SK-N-SH treated with all-trans-retinoic acid at 6 μM for 48 hours (cell line): ENCODE measurements around the gene PSRC1.

Source experiments
- ARNTL ChIP-seq: fragments of 450-650 bp; formaldehyde crosslinking; IDR thresholded peaks from 2 replicates; pipeline ENCODE4 v1.5.0; 2020; ENCODE audit warnings: low read depth, mild to moderate bottlenecking, moderate library complexity, borderline replicate concordance
- GLIS3 ChIP-seq: fragments of 250-450 bp; sonication (Bioruptor Pico); IDR thresholded peaks from 2 replicates; pipeline ENCODE4 v1.5.0; 2020; ENCODE audit warnings: mild to moderate bottlenecking, moderate library complexity
- PATZ1 ChIP-seq: fragments of 250-450 bp; sonication (Bioruptor Pico); IDR thresholded peaks from 2 replicates; pipeline ENCODE4 v1.8.0; 2020; ENCODE audit warnings: mild to moderate bottlenecking, moderate library complexity, borderline replicate concordance
- PPARA ChIP-seq: fragments of 250-450 bp; sonication (Bioruptor Pico); IDR thresholded peaks from 2 replicates; pipeline ENCODE4 v1.5.0; 2020; ENCODE audit warnings: mild to moderate bottlenecking, borderline replicate concordance
- TOX ChIP-seq: fragments of 250-450 bp; sonication (Bioruptor Pico); IDR thresholded peaks from 2 replicates; pipeline ENCODE4 v1.8.0; 2021; ENCODE audit warnings: mild to moderate bottlenecking, moderate library complexity, borderline replicate concordance
- TSHZ2 ChIP-seq: fragments of 250-450 bp; sonication (Bioruptor Pico); IDR thresholded peaks from 2 replicates; pipeline ENCODE4 v1.5.0; 2020; ENCODE audit warnings: mild to moderate bottlenecking, moderate library complexity

- no peak for TF ChIP-seq GLIS3 (CRISPR knock-in tag)
- no peak for TF ChIP-seq ARNTL
- TF ChIP-seq TSHZ2, result no peak
- no peak for TF ChIP-seq PPARA
- no peak for TF ChIP-seq TOX (CRISPR knock-in tag)
- TF ChIP-seq PATZ1 (CRISPR knock-in tag), result no peak
Observed at GRCh38 chr1:109266965-109267364, 16.0 kb downstream of the PSRC1 start.
